Measurements from ENCODE around the gene CHAC1.

The CHAC1 gene

DNA sequence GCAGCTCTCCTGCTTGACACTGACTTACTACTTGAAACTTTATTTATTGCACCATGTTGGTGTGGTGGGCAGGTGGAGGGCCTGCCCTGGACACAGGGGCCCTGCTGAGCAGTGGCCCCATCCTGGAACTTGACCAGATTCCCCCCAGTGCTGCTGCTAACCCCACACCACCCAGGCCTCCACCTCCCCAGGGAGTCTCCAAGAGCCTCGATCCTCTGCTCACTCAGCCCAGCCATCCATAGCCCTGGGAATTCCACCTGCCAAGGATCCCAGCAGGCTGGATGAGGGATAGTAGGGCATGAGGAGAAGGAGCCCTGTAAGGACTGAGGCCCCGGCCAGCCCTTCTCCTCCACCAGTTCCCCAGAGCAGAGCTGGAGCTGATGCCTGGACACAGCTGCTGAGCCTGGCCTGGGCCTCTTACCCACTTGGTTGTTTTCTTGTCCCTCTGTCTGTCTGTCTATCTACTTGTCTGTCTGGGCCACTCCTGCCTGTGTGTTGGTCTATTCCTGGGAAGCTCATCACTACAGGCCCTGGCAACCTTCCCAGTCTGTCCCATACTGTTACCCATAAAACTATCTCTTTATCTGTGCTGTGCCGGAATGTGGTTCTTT is 2.8 kb downstream of the CHAC1 start:
- no peak for DNase-seq (ENCODE audit: insufficient read length, low spot score)
- TF ChIP-seq, protein P1, sequence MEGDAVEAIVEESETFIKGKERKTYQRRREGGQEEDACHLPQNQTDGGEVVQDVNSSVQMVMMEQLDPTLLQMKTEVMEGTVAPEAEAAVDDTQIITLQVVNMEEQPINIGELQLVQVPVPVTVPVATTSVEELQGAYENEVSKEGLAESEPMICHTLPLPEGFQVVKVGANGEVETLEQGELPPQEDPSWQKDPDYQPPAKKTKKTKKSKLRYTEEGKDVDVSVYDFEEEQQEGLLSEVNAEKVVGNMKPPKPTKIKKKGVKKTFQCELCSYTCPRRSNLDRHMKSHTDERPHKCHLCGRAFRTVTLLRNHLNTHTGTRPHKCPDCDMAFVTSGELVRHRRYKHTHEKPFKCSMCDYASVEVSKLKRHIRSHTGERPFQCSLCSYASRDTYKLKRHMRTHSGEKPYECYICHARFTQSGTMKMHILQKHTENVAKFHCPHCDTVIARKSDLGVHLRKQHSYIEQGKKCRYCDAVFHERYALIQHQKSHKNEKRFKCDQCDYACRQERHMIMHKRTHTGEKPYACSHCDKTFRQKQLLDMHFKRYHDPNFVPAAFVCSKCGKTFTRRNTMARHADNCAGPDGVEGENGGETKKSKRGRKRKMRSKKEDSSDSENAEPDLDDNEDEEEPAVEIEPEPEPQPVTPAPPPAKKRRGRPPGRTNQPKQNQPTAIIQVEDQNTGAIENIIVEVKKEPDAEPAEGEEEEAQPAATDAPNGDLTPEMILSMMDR (IDR thresholded peaks at IDR 0.05; ENCODE audit: insufficient read depth, missing control alignments), result no peak
- no peak for FAIRE-seq

DNA sequence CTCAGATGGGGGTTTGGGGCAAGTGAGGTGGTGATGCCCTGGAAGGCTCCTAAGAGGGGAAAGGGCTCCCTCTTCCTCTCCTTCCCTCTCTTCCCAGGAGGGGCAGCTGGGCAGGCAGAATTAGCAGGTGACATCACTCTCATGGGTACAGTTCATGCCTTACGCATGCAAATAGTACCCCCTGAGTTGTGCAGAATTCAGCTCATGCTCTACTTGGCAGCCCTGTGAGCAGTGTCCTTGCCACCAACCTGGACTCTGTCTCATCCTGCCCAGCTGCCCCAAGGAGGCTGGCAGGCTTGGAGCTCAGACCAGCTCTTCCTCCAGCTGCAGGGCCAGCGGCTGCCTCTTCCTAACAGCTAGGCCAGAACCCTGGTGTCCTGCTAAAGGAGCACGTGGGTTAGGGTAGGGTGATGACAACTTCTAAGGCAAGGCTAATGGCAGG is 3.3 kb downstream of the CHAC1 start:
- FAIRE-seq (no peak), DNase-seq (ENCODE audit: insufficient read length, low spot score) (no peak)
- TF ChIP-seq, protein P1 (IDR thresholded peaks at IDR 0.05; ENCODE audit: insufficient read depth, missing control alignments), result no peak

DNA sequence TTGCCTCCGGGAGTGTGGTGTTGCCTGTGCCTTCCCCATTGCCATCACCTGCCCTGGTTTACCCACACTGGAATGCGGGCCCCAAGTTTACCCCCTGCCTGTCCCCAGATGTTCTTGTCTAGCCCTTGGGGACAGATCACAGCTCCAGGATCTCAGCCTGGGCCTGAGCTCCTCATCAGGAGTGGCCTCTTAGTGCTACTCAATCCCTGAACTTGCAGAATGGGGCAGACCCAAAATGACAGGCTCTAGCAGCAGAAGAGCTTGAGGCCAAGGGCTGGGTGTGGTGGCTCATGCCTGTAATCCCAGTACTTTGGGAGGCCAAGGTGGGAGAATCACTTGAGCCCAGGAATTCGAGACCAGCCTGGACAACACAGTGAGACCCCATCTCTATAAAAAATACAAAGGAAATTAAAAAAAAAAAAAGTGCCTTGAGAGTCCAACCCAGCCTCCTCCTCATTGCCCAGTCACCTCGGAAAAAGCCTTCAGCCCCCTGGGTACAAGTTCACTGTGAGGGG is 3.8 kb downstream of the CHAC1 start:
- TF ChIP-seq, protein P1 (IDR thresholded peaks at IDR 0.05; ENCODE audit: insufficient read depth, missing control alignments), result no peak
- DNase-seq (ENCODE audit: insufficient read length, low spot score), result no peak
- FAIRE-seq, result no peak

DNA sequence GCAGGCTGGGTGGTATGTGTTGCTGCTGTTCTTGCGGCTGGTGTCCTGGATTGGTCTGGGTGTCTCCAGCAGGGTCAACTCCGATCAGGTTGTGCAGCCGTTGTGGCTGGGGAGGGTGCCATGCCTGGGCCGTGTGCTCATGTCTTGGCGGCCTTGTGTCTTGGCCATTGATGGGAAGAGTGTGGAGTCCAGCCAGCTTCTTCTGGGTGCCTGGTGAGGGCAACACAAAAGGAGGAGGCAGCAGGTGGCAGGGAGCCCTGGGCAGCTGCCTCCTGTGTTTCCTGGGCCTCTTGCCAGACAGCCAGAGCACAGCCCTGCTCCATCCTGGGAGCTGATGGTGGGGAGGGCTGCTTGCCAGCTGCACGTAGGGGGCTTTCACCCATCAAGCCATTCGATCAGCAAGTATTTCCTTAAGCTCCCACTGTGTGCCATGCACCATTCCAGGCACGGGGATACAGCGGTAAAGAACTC is 4.3 kb downstream of the CHAC1 start:
- TF ChIP-seq, protein P1 (IDR thresholded peaks at IDR 0.05; ENCODE audit: insufficient read depth, missing control alignments), result no peak
- FAIRE-seq (no peak), DNase-seq (ENCODE audit: insufficient read length, low spot score) (no peak)

DNA sequence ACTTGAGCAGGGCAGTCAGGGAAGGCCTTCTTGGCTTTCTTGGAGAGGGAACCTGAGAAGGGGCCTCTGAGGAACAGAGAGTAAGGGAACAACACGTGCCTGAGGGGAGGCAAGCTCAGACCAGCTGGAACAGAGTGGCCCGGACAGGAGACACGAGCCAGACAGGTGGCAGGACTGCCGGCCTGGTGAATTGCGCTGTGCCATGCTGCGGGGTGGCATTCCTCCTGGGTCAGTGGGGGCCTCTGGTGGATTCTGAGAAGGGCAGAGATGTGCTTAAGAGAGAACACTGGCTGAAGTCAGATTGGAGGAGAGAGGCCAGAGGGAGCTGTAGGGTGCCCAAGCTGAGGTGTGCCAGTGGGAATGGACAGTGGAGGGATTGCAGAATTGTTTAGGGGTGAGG is 4.9 kb downstream of the CHAC1 start:
- TF ChIP-seq, protein P1 (IDR thresholded peaks at IDR 0.05; ENCODE audit: insufficient read depth, missing control alignments), result no peak
- no peak for DNase-seq (ENCODE audit: insufficient read length, low spot score)
- no peak for FAIRE-seq

DNA sequence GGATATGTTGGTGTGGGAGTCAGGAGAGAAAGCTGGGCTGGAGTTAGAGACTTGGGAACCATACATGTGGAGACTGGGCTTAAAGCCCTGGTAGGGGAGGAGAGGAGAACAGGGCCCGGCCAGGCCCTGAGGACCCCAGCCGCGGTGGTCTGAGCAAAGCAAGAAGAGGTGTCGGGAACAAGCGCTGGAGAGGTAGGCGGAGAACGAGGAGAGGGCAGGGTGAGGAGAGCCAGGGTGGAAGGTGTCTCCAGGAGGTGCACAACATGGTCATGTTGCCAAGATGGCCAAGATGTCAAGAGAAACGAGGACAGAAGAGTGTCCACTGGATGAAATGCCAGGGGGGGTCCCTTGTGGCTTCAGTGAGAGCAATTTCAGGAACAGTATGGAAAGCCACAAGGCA is 5.5 kb downstream of the CHAC1 start:
- TF ChIP-seq, protein P1 (IDR thresholded peaks at IDR 0.05; ENCODE audit: insufficient read depth, missing control alignments), result no peak
- no peak for DNase-seq (ENCODE audit: insufficient read length, low spot score)
- FAIRE-seq, result no peak

Data from D721Med (cell line).